ENCODE measurements around the gene SRSF12.

The SRSF12 gene

GRCh38 chr6:89146718-89147700, 29.1 kb upstream of the SRSF12 start:
- peaks cover 51% of the 10 kb centered on the region for H3K79me2 ChIP-seq (ENCODE audit: insufficient read depth, low read length)
- peak overlapping the region; percentile 88 for H3K9ac ChIP-seq (ENCODE audit: low read length)
- peak overlapping the region; percentile 99 for H3K4me2 ChIP-seq (ENCODE audit: low read depth, low read length, poor library complexity, severe bottlenecking)
- peaks cover 15% of the 10 kb centered on the region; the same call in 1 of the 2 replicates for H3K36me3 ChIP-seq (ENCODE audit: low read length)
- no peaks in the 10 kb centered on the region for H3K27me3 ChIP-seq (ENCODE audit: low read length)
- no peaks in the 10 kb centered on the region for H4K20me1 ChIP-seq (ENCODE audit: low read depth, low read length)
- H3K4me3 ChIP-seq (ENCODE audit: insufficient read depth, low read length, poor library complexity, severe bottlenecking), result peak overlapping the region; percentile 78
- H3K9me2 ChIP-seq (replicated peaks; ENCODE audit: insufficient read depth, low read length), result no peaks in the 10 kb centered on the region
- H3K9me3 ChIP-seq (ENCODE audit: insufficient read depth, low read length), result no peaks in the 10 kb centered on the region
- H3F3A ChIP-seq (ENCODE audit: insufficient read depth), result peaks cover 18% of the 10 kb centered on the region
- no peak for TF ChIP-seq CTCF (IDR thresholded peaks at IDR 0.05; ENCODE audit: insufficient read depth, low read length, poor library complexity, severe bottlenecking)
- TF ChIP-seq EZH2phosphoT487 (conservative IDR thresholded peaks at IDR 0.05; ENCODE audit: low read length), result no peak
- peak overlapping the region; percentile 98 for H2AFZ ChIP-seq (ENCODE audit: low read depth, low read length, severe bottlenecking)
- peak overlapping the region; percentile 93 for H3K27ac ChIP-seq (ENCODE audit: low read depth, low read length)

DNA sequence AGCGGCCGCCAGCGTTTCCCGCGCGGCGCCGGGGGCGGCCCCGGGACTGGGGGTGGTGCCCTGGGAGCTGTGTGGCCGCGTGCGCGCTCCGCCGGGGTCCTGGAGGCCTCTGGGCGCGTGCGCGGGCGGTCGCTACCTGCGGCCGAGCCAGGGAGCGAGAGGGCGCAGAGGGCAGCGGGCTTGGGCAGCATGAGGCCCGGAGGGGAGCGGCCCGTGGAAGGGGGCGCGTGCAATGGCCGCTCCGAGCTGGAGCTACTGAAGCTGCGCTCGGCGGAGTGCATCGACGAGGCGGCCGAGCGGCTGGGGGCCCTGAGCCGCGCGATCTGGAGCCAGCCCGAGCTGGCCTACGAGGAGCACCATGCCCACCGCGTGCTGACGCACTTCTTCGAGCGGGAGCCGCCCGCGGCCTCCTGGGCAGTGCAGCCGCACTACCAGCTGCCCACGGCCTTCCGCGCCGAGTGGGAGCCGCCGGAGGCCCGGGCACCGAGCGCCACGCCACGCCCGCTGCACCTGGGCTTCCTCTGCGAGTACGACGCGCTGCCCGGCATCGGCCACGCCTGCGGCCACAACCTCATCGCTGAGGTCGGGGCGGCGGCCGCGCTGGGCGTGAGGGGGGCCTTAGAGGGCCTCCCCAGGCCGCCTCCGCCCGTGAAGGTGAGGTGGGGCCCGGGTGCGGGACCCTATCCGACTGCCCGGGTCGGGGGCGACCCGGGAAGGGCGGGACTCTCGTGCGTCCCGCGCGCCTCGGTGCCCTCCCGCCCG, 28.3 kb upstream of the SRSF12 start, which contains the start of gene PM20D2:
TSS of gene PM20D2 (plus strand) at position 100 of the 762 bp plus-strand sequence. CDS start at position 190, 90 bp downstream.
- TF ChIP-seq EZH2phosphoT487 (conservative IDR thresholded peaks at IDR 0.05; ENCODE audit: low read length) (no peak), CTCF (IDR thresholded peaks at IDR 0.05; ENCODE audit: insufficient read depth, low read length, poor library complexity, severe bottlenecking) (no peak)
- peak within 1 kb of the TSS; percentile 78 for H3K4me3 ChIP-seq (ENCODE audit: insufficient read depth, low read length, poor library complexity, severe bottlenecking)
- H3K79me2 ChIP-seq (ENCODE audit: insufficient read depth, low read length), result peaks cover 43% of the 10 kb centered on the region
- H3K9me3 ChIP-seq (ENCODE audit: insufficient read depth, low read length), result no peaks in the 10 kb centered on the region
- no peaks in the 10 kb centered on the region for H3K27me3 ChIP-seq (ENCODE audit: low read length)
- peak within 1 kb of the TSS; percentile 99 for H3K4me2 ChIP-seq (ENCODE audit: low read depth, low read length, poor library complexity, severe bottlenecking)
- no peaks in the 10 kb centered on the region for H3K9me2 ChIP-seq (replicated peaks; ENCODE audit: insufficient read depth, low read length)
- H2AFZ ChIP-seq (ENCODE audit: low read depth, low read length, severe bottlenecking), result peak within 1 kb of the TSS; percentile 98
- H3F3A ChIP-seq (ENCODE audit: insufficient read depth), result peaks cover 18% of the 10 kb centered on the region
- no peaks in the 10 kb centered on the region for H4K20me1 ChIP-seq (ENCODE audit: low read depth, low read length)
- H3K27ac ChIP-seq (ENCODE audit: low read depth, low read length), result peak within 1 kb of the TSS; percentile 93
- H3K9ac ChIP-seq (ENCODE audit: low read length), result peak within 1 kb of the TSS; percentile 88
- peaks cover 14% of the 10 kb centered on the region; the same call in 1 of the 2 replicates for H3K36me3 ChIP-seq (ENCODE audit: low read length)

DNA sequence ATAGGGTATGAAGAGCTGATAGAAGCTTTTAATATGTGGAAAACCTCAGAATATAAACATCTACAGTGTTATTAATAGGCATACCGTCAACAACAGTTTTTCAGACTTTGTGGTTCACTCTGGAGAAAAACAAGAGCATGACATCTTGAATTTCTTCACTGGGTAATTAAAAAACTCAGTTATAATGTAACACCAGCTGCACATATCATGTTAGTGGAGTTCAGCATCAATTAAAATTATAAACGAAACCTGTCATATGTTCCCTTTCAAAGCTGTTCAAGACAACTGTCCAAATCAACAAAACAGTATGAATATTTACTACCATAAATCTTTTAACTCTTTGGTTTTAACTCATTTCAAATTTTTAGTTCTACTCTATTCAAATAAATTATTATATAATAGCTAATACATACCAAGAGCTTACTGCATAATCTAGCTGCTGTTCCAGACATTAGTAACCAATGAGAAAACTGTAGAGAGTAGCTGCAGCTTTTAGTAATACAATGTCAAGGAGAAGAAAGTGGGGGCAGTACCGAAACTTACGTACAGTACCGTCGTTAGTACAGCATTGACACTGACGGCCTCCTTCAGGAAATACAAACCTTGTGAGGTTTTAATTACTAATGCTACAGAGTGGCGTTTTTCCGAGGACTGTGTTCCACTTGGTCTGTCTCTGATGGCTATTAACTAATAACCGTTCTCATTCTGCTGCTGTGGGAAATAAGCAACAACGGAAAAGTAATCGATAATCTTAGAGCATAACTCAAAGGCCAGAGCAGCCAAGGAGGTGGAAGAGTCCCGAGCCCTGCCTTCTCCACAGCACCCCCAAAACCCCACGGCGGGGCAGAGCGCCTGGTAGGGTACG, 27.5 kb upstream of the SRSF12 start:
- Histone ChIP-seq H3K79me2 (ENCODE audit: insufficient read depth, low read length) (peaks cover 42% of the 10 kb centered on the region), H3K27ac (ENCODE audit: low read depth, low read length) (peak overlapping the region; percentile 93), H3K4me2 (ENCODE audit: low read depth, low read length, poor library complexity, severe bottlenecking) (peak overlapping the region; percentile 99), H3K4me3 (ENCODE audit: insufficient read depth, low read length, poor library complexity, severe bottlenecking) (peak overlapping the region; percentile 78), H3F3A (ENCODE audit: insufficient read depth) (peaks cover 18% of the 10 kb centered on the region), H2AFZ (ENCODE audit: low read depth, low read length, severe bottlenecking) (peak overlapping the region; percentile 98), H3K9me3 (ENCODE audit: insufficient read depth, low read length) (no peaks in the 10 kb centered on the region), H3K27me3 (ENCODE audit: low read length) (no peaks in the 10 kb centered on the region), H3K9me2 (replicated peaks; ENCODE audit: insufficient read depth, low read length) (no peaks in the 10 kb centered on the region), H3K36me3 (ENCODE audit: low read length) (peaks cover 14% of the 10 kb centered on the region; the same call in 1 of the 2 replicates), H3K9ac (ENCODE audit: low read length) (peak overlapping the region; percentile 88), H4K20me1 (ENCODE audit: low read depth, low read length) (no peaks in the 10 kb centered on the region)
- TF ChIP-seq CTCF (IDR thresholded peaks at IDR 0.05; ENCODE audit: insufficient read depth, low read length, poor library complexity, severe bottlenecking) (no peak), EZH2phosphoT487 (conservative IDR thresholded peaks at IDR 0.05; ENCODE audit: low read length) (no peak)

All from SU-DHL-6 (cell line).